Keratinocyte (primary cell): Measurements from ENCODE around the gene NUP210. TPM values are rescaled to one million over a fixed set of nuclear protein-coding genes. Genes with fewer than 3 reads are reported as not detected.

Experiments used
- DNase-seq: peaks from one replicate; pipeline ENCODE4 v3.0.0-alpha.2; 2011; ENCODE audit warnings: low read depth, missing footprints, low spot score
- FAIRE-seq: peaks from 2 replicates; lab custom pipeline; 2011; peaks lifted over from hg19 to GRCh38; lab: Jason Lieb, UNC
- H2AFZ ChIP-seq: 2 replicates; pipeline ENCODE4 v1.6.0; 2012; ENCODE audit warnings: low read length, control low read depth, inconsistent platforms; ENCODE audit not compliant: control insufficient read depth
- H3K27ac ChIP-seq: 2 replicates; pipeline ENCODE4 v1.5.1; 2011; ENCODE audit warnings: low read length; ENCODE audit not compliant: control insufficient read depth, insufficient read depth
- H3K27me3 ChIP-seq: 3 replicates; pipeline ENCODE4 v1.6.0; 2011; ENCODE audit warnings: low read length; ENCODE audit not compliant: control insufficient read depth, insufficient read depth; ENCODE audit errors: extremely low read depth
- H3K36me3 ChIP-seq, 2 experiments: 2 replicates in 1 of 2; 3 replicates in 1 of 2; pipeline ENCODE4 v1.5.1; 2011; ENCODE audit warnings: low read length in 2 of 2, mild to moderate bottlenecking in 1 of 2; ENCODE audit not compliant: control insufficient read depth in 2 of 2, insufficient read depth in 2 of 2; ENCODE audit errors: extremely low read depth in 1 of 2
- H3K4me1 ChIP-seq: 3 replicates; pipeline ENCODE4 v1.5.1; 2011; ENCODE audit warnings: low read length; ENCODE audit not compliant: control insufficient read depth, insufficient read depth; ENCODE audit errors: extremely low read depth
- H3K4me2 ChIP-seq: 3 replicates; pipeline ENCODE4 v1.6.0; 2011; ENCODE audit warnings: low read depth, low read length; ENCODE audit not compliant: control insufficient read depth, insufficient read depth; ENCODE audit errors: extremely low read depth
- H3K4me3 ChIP-seq, 3 experiments: fragments of 200-600 bp in 1 of 3; sonication (generic) in 1 of 3; 2 replicates in 2 of 3; 3 replicates in 1 of 3; pipeline ENCODE4 v1.5.1; 2011 to 2016; ENCODE audit warnings: low read length in 3 of 3, mild to moderate bottlenecking in 3 of 3, control low read depth in 2 of 3, inconsistent platforms in 1 of 3, low read depth in 1 of 3, mixed read lengths in 1 of 3, mixed run types in 1 of 3, moderate library complexity in 1 of 3; ENCODE audit not compliant: control insufficient read depth in 2 of 3, insufficient read depth in 2 of 3; ENCODE audit errors: extremely low read depth in 1 of 3
- H3K79me2 ChIP-seq: 2 replicates; pipeline ENCODE4 v1.6.0; 2012; ENCODE audit warnings: low read length; ENCODE audit not compliant: control insufficient read depth, insufficient read depth
- H3K9ac ChIP-seq: 3 replicates; pipeline ENCODE4 v1.6.0; 2011; ENCODE audit warnings: low read length; ENCODE audit not compliant: control insufficient read depth, insufficient read depth; ENCODE audit errors: extremely low read depth
- H3K9me1 ChIP-seq: 3 replicates; pipeline ENCODE4 v1.6.0; 2011; ENCODE audit warnings: low read length; ENCODE audit not compliant: control insufficient read depth, insufficient read depth; ENCODE audit errors: extremely low read depth
- H3K9me3 ChIP-seq: 2 replicates; pipeline ENCODE4 v1.5.1; 2012; ENCODE audit warnings: low read depth, low read length; ENCODE audit not compliant: control insufficient read depth
- H4K20me1 ChIP-seq: 3 replicates; pipeline ENCODE4 v1.6.0; 2011; ENCODE audit warnings: low read length; ENCODE audit not compliant: control insufficient read depth, insufficient read depth; ENCODE audit errors: extremely low read depth
- EZH2 ChIP-seq: IDR thresholded peaks from one replicate; pipeline ENCODE4 v1.6.1; 2012; ENCODE audit warnings: inconsistent platforms, mild to moderate bottlenecking, low read length, moderate library complexity
- dilution Hi-C: fragments of 300-500 bp; cut with MboI; formaldehyde crosslinking; loops from one replicate; pipeline ENCODE4 v1.7.0; 2020; ENCODE audit warnings: low sequenced_read_pairs; ENCODE audit not compliant: extremely low pct_ligation_motif_present
- polyA plus RNA-seq, 5 experiments: library from polyadenylated mRNA; depleted of rRNA in 3 of 5; stranded (reverse) in 3 of 5; stranded (forward) in 1 of 5; unstranded in 1 of 5; fragments of >200 nt; gene quantifications; 1 replicate in 1 of 5; 2 replicates in 3 of 5; 3 replicates in 1 of 5; pipeline versions ENCODE4 v1.2.1 to v1.2.3, GENCODE V29; 2011 to 2012; ENCODE audit warnings: missing spikeins in 2 of 5, low read depth in 1 of 5, low replicate concordance in 1 of 5
- TF ChIP-seq, protein P1 (sequence below), 3 experiments: IDR thresholded peaks in 1 of 3; conservative IDR thresholded peaks in 1 of 3; optimal IDR thresholded peaks in 1 of 3; 2 replicates in 2 of 3; 3 replicates in 1 of 3; pipeline versions ENCODE3 to v1.5.1; 2011; ENCODE audit warnings: low read length in 3 of 3, mild to moderate bottlenecking in 3 of 3, moderate library complexity in 2 of 3, control low read depth in 1 of 3, inconsistent platforms in 1 of 3; ENCODE audit not compliant: insufficient read depth in 2 of 3; ENCODE audit errors: extremely low read depth in 1 of 3

NUP210 gene
- polyA plus RNA-seq, 1 donor (not counting 4 experiments of a cell fraction or from before 2014, with no cell fraction given) = 0.01 TPM

DNA sequence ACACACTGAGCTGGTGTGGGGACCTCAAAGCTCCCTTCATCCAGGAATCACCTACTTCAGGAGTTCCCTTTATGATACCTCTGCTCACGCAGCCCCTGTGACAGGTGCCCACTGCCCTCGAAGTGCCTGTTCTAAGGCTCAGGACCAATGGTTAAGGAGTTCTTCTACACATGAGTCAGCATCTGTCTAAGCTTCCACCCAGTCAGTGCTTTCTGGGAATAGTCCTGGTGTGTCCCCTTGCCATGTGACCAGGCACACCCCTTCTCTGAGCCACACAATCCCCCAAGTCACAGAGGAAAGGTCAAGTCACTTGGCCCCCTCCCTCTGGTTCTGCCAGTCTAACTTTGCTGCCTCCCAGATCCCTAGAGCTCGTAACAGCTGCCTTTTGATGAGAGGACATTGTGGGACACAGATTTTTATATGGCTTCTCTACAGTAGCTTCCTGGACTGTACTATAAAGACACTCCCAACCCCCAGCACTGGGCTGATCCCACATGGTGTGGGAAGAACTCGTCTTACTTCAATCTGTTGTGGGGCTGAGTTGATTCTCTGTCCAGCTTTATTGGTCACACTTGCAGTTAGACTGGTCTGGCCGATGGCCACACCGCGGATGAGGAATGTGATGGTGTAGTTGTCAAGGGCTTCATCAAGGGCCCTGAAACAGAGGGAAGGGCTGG is 78.8 kb downstream of the NUP210 start:
- Histone ChIP-seq H4K20me1 (no peaks in the 10 kb centered on the region), H3K4me3 (no peak overlapping the region), H3K9ac (no peak overlapping the region), H3K4me1 (no peaks in the 10 kb centered on the region), H3K79me2 (no peaks in the 10 kb centered on the region), H3K9me3 (no peaks in the 10 kb centered on the region), H3K36me3 (no peaks in the 10 kb centered on the region), H3K4me2 (no peak overlapping the region), H3K27ac (no peak overlapping the region), H3K9me1 (no peaks in the 10 kb centered on the region), H3K27me3 (no peaks in the 10 kb centered on the region), H2AFZ (no peak overlapping the region)
- DNase-seq (no peak), FAIRE-seq (no peak)
- TF ChIP-seq EZH2 = no peak
- TF ChIP-seq, protein P1, sequence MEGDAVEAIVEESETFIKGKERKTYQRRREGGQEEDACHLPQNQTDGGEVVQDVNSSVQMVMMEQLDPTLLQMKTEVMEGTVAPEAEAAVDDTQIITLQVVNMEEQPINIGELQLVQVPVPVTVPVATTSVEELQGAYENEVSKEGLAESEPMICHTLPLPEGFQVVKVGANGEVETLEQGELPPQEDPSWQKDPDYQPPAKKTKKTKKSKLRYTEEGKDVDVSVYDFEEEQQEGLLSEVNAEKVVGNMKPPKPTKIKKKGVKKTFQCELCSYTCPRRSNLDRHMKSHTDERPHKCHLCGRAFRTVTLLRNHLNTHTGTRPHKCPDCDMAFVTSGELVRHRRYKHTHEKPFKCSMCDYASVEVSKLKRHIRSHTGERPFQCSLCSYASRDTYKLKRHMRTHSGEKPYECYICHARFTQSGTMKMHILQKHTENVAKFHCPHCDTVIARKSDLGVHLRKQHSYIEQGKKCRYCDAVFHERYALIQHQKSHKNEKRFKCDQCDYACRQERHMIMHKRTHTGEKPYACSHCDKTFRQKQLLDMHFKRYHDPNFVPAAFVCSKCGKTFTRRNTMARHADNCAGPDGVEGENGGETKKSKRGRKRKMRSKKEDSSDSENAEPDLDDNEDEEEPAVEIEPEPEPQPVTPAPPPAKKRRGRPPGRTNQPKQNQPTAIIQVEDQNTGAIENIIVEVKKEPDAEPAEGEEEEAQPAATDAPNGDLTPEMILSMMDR (optimal IDR thresholded peaks at IDR 0.05 in 1 of 3, IDR thresholded peaks at IDR 0.05 in 1 of 3, conservative IDR thresholded peaks at IDR 0.05 in 1 of 3; ENCODE audit: extremely low read depth in 1 of 3, insufficient read depth in 2 of 3, low read length in 3 of 3) = no peak
- dilution Hi-C loops = no loop called here

DNA sequence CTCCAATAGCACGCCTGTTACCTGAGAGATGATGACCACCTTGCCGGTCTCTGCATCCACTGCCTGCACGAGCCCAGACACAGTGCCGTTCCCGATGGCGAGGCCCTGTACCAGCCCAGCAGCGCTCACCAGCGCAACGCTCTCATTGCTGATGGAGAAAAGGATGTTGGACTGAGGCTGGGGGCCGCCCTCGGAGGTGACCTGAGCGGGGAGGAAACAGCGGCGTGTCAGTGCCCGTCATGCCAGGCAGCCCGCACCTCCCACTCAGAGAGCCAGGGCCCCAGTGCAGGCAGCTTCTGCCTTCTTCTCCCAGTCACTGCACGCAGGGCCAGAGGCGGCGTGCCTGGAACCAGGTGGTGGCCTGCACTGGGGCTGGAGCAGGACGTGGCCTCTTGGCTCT is 80.3 kb downstream of the NUP210 start:
- Histone ChIP-seq H3K4me2 (no peak overlapping the region), H2AFZ (no peak overlapping the region), H3K9me3 (no peaks in the 10 kb centered on the region), H3K79me2 (no peaks in the 10 kb centered on the region), H3K27ac (no peak overlapping the region), H3K9ac (no peak overlapping the region), H3K4me1 (no peaks in the 10 kb centered on the region), H3K27me3 (no peaks in the 10 kb centered on the region), H4K20me1 (no peaks in the 10 kb centered on the region), H3K4me3 (no peak overlapping the region), H3K36me3 (no peaks in the 10 kb centered on the region), H3K9me1 (no peaks in the 10 kb centered on the region)
- DNase-seq = no peak
- TF ChIP-seq EZH2 = no peak
- FAIRE-seq = no peak
- dilution Hi-C loops = no loop called here

DNA sequence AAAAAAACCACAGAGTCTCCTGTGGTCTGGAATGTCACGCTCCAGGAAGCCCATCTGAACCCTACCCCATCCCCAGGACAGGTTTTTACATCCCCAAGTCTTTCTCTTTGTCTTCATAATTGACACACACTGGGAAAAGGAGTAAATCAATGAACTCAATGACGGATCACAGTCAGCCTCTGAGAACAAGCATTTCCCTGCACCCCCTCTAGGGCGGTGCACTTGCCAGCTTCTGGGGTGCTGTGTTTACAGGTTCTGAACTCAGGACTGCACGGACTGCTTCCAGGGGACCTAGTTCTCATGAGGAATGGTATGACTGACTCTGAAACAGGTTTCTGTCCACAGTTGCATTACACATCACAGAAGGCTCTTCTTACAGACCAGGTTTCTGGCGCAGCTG is 81.1 kb downstream of the NUP210 start:
- DNase-seq (no peak), FAIRE-seq (no peak)
- H2AFZ ChIP-seq = no peak overlapping the region
- H3K4me3 ChIP-seq = no peak overlapping the region
- H3K79me2 ChIP-seq = no peaks in the 10 kb centered on the region
- no peak overlapping the region for H3K4me2 ChIP-seq
- no peak overlapping the region for H3K9ac ChIP-seq
- dilution Hi-C loops = no loop called here
- no peaks in the 10 kb centered on the region for H3K27me3 ChIP-seq
- no peaks in the 10 kb centered on the region for H3K4me1 ChIP-seq
- no peak overlapping the region for H3K27ac ChIP-seq
- H3K9me3 ChIP-seq = no peaks in the 10 kb centered on the region
- no peaks in the 10 kb centered on the region for H3K36me3 ChIP-seq
- H4K20me1 ChIP-seq = no peaks in the 10 kb centered on the region
- no peak for TF ChIP-seq EZH2
- TF ChIP-seq, protein P1 (optimal IDR thresholded peaks at IDR 0.05 in 1 of 3, IDR thresholded peaks at IDR 0.05 in 1 of 3, conservative IDR thresholded peaks at IDR 0.05 in 1 of 3; ENCODE audit: extremely low read depth in 1 of 3, insufficient read depth in 2 of 3, low read length in 3 of 3) = no peak
- no peaks in the 10 kb centered on the region for H3K9me1 ChIP-seq
